HepG2 (cell line): ENCODE data around the gene RNF150. TPM values are rescaled to one million over a fixed set of nuclear protein-coding genes. Genes with fewer than 3 reads are reported as not detected.

Experiments used
- ATAC-seq: fragments of 200-7000 bp; cut with Tn5 transposase; 3 replicates; pipeline ENCODE4 v1.9.1; 2020; ENCODE audit warnings: mild to moderate bottlenecking, moderate library complexity
- BruUV-seq: library from RNA; stranded (reverse); fragments of 400-500 nt; replicated peaks from 2 replicates; lab custom pipeline; 2021; lab: Mats Ljungman, UMichigan
- CTCF ChIA-PET: fragments of 300-600 bp; formaldehyde crosslinking; extraction: SDS; loops from one replicate; lab custom pipeline; 2021; ENCODE audit warnings: low total read pairs, inconsistent platforms, low intra/inter-chr PET ratio; lab: Yijun Ruan, JAX
- POLR2A ChIA-PET: fragments of 350-600 bp; sonication (Branson Sonifier 250); formaldehyde crosslinking; loops from one replicate; lab custom pipeline; 2020; ENCODE audit warnings: antibody characterized with exemption, inconsistent platforms; lab: Yijun Ruan, JAX
- DNase-seq: peaks from one replicate; pipeline ENCODE4 v3.0.0-alpha.2; 2015; ENCODE audit warnings: low spot score
- FAIRE-seq: peaks from 3 replicates; lab custom pipeline; 2011; peaks lifted over from hg19 to GRCh38; lab: Jason Lieb, UNC
- H2AFZ ChIP-seq: one replicate; pipeline ENCODE4 v1.6.1; 2011; ENCODE audit warnings: low read length, inconsistent platforms
- H3K27ac ChIP-seq: fragments of 300-600 bp; 3 replicates; pipeline ENCODE4 v1.8.0; 2011; ENCODE audit warnings: mixed run types, mild to moderate bottlenecking, mixed read lengths, low read length, inconsistent platforms; ENCODE audit not compliant: insufficient read depth; ENCODE audit errors: extremely low read length
- H3K27me3 ChIP-seq, 2 experiments: fragments of 200-600 bp in 1 of 2; 2 replicates in 1 of 2; 3 replicates in 1 of 2; pipeline versions ENCODE4 v1.6.0 to v1.8.0; 2011; ENCODE audit warnings: low read length in 2 of 2, mild to moderate bottlenecking in 2 of 2, moderate library complexity in 2 of 2, inconsistent platforms in 1 of 2; ENCODE audit not compliant: insufficient read depth in 2 of 2, control insufficient read depth in 1 of 2
- H3K36me3 ChIP-seq, 2 experiments: fragments of 200-600 bp in 1 of 2; replicated peaks in 1 of 2; 2 replicates in 1 of 2; 3 replicates in 1 of 2; pipeline versions ENCODE4 v1.5.1 to v1.8.0; 2011; ENCODE audit warnings: low read length in 2 of 2, inconsistent platforms in 1 of 2; ENCODE audit not compliant: insufficient read depth in 2 of 2, control insufficient read depth in 1 of 2
- H3K4me1 ChIP-seq: 2 replicates; pipeline ENCODE4 v1.5.1; 2012; ENCODE audit warnings: low read length, inconsistent platforms; ENCODE audit not compliant: insufficient read depth
- H3K4me2 ChIP-seq: 2 replicates; pipeline ENCODE4 v1.6.0; 2011; ENCODE audit warnings: low read depth, low read length, inconsistent platforms
- H3K4me3 ChIP-seq, 3 experiments: fragments of 200-600 bp in 1 of 3; sonication (generic), shearing (Covaris generic) in 1 of 3; replicated peaks in 1 of 3; 2 replicates each; pipeline ENCODE4 v1.5.1; 2011 to 2016; ENCODE audit warnings: low read length in 3 of 3, inconsistent platforms in 2 of 3, low read depth in 2 of 3, mild to moderate bottlenecking in 2 of 3, control low read depth in 1 of 3, mixed read lengths in 1 of 3; ENCODE audit not compliant: insufficient read depth in 1 of 3
- H3K79me2 ChIP-seq: one replicate; pipeline ENCODE4 v1.6.1; 2011; ENCODE audit warnings: low read length, inconsistent platforms; ENCODE audit not compliant: insufficient read depth
- H3K9ac ChIP-seq: 2 replicates; pipeline ENCODE4 v1.6.0; 2011; ENCODE audit warnings: mild to moderate bottlenecking, low read depth, low read length, inconsistent platforms; ENCODE audit not compliant: insufficient read depth
- H3K9me3 ChIP-seq: 2 replicates; pipeline ENCODE4 v1.5.1; 2012; ENCODE audit warnings: mild to moderate bottlenecking, low read length
- H4K20me1 ChIP-seq: 2 replicates; pipeline ENCODE4 v1.6.0; 2011; ENCODE audit warnings: inconsistent platforms, mild to moderate bottlenecking, low read length, moderate library complexity; ENCODE audit not compliant: insufficient read depth
- BATF2 ChIP-seq: sonication (generic); formaldehyde crosslinking; IDR thresholded peaks from 2 replicates; pipeline ENCODE4 v1.8.0; 2022; ENCODE audit warnings: mild to moderate bottlenecking, missing genetic modification reagents, moderate library complexity
- BCL6 ChIP-seq: IDR thresholded peaks from 2 replicates; pipeline ENCODE4 v1.6.1; 2016; ENCODE audit warnings: missing genetic modification reagents, missing compliant biosample characterization
- CHD4 ChIP-seq: fragments of 200-600 bp; sonication (generic); IDR thresholded peaks from 2 replicates; pipeline ENCODE4 v1.7.0; 2017; ENCODE audit warnings: mild to moderate bottlenecking, low read length, borderline replicate concordance
- ZBTB7A ChIP-seq: sonication (generic); formaldehyde crosslinking; IDR thresholded peaks from 2 replicates; pipeline ENCODE4 v1.8.0; 2022; ENCODE audit warnings: mild to moderate bottlenecking, missing genetic modification reagents
- ZHX1 ChIP-seq: sonication (generic); formaldehyde crosslinking; IDR thresholded peaks from 2 replicates; pipeline ENCODE4 v1.8.1; 2022; ENCODE audit warnings: low read depth, mild to moderate bottlenecking, missing genetic modification reagents
- WGBS: methylation state at CpG from one replicate; pipeline ENCODE4 v1.1.6; 2017; ENCODE audit warnings: low lambda C conversion rate; 5-methylcytosine and 5-hydroxymethylcytosine counted together
- in situ Hi-C: cut with HindIII; loops from 2 replicates; pipeline ENCODE4 v1.10.0; 2017; ENCODE audit warnings: low pct_unique_long_range_greater_than_20kb; ENCODE audit not compliant: extremely low pct_ligation_motif_present
- intact Hi-C: fragments of 100-400 bp; cut with micrococcal nuclease; formaldehyde crosslinking; loops from one replicate; pipeline ENCODE4 v1.10.0; 2022; ENCODE audit not compliant: unreplicated experiment
- polyA plus RNA-seq, 8 experiments: library from polyadenylated mRNA; depleted of rRNA in 3 of 8; stranded (reverse) in 7 of 8; unstranded in 1 of 8; fragments of >200 nt; fragmentation: Illumina TruSeq in 4 of 8; extraction: Trizol in 4 of 8; gene quantifications; 2 replicates each; pipeline versions ENCODE4 v1.2.1 to v1.2.3, GENCODE V29; 2011 to 2016; ENCODE audit warnings: low read depth in 4 of 8, missing spikeins in 1 of 8, mixed read lengths in 1 of 8; ENCODE audit not compliant: insufficient read depth in 1 of 8
- total RNA-seq, 5 experiments: library from RNA; depleted of rRNA; stranded (reverse); fragments of >200 nt; fragmentation: Illumina TruSeq; extraction: Trizol; gene quantifications; 2 replicates each; pipeline ENCODE4 v1.2.3, GENCODE V29; 2016; ENCODE audit warnings: low read depth in 1 of 5

The RNF150 gene
- total and polyA plus RNA-seq, 2 of the 13 experiments (the other 11 are each of a cell fraction or from before 2014, with no cell fraction given): 0.02 to 0.03 TPM

- TF ChIP-seq ZHX1 (CRISPR knock-in tag) (no peak), BCL6 (CRISPR knock-in tag) (no peak)
Measured at GRCh38 chr4:140971077-140971792, 162.0 kb downstream of the RNF150 start (continued).

- no peak for DNase-seq
- ChIA-PET CTCF (no interaction called here), POLR2A (no interaction called here)
- no peaks in the 10 kb centered on the region for H3K27me3 ChIP-seq
- H3K27ac ChIP-seq: no peak overlapping the region
- H2AFZ ChIP-seq: no peak overlapping the region
- H3K9me3 ChIP-seq: no peaks in the 10 kb centered on the region
- no peaks in the 10 kb centered on the region for H3K36me3 ChIP-seq
- H4K20me1 ChIP-seq: no peaks in the 10 kb centered on the region
- no peaks in the 10 kb centered on the region for H3K4me1 ChIP-seq
- intact Hi-C loops: no loop called here
- no peak for FAIRE-seq
- no peak overlapping the region for H3K4me3 ChIP-seq
- no peak overlapping the region for H3K9ac ChIP-seq
- no peak for TF ChIP-seq CHD4
- no peak for TF ChIP-seq BATF2 (CRISPR knock-in tag)
- no peak for TF ChIP-seq ZBTB7A (CRISPR knock-in tag)
- H3K79me2 ChIP-seq: no peaks in the 10 kb centered on the region
- in situ Hi-C loops: no loop called here
- WGBS: 22% methylated on average over 3 of the region's 3 CpGs
- H3K4me2 ChIP-seq: no peak overlapping the region
- no peak for ATAC-seq
- no TSS peak for BruUV-seq
Measured at GRCh38 chr4:140969296-140969695, 164.0 kb downstream of the RNF150 start.
